Measurements from ENCODE around the gene TESMIN. TPM values are rescaled to one million over a fixed set of nuclear protein-coding genes. Genes with fewer than 3 reads are reported as not detected.

Gene TESMIN
- total RNA-seq, 1 donor from 2014 or later, result 0.27 TPM

DNA sequence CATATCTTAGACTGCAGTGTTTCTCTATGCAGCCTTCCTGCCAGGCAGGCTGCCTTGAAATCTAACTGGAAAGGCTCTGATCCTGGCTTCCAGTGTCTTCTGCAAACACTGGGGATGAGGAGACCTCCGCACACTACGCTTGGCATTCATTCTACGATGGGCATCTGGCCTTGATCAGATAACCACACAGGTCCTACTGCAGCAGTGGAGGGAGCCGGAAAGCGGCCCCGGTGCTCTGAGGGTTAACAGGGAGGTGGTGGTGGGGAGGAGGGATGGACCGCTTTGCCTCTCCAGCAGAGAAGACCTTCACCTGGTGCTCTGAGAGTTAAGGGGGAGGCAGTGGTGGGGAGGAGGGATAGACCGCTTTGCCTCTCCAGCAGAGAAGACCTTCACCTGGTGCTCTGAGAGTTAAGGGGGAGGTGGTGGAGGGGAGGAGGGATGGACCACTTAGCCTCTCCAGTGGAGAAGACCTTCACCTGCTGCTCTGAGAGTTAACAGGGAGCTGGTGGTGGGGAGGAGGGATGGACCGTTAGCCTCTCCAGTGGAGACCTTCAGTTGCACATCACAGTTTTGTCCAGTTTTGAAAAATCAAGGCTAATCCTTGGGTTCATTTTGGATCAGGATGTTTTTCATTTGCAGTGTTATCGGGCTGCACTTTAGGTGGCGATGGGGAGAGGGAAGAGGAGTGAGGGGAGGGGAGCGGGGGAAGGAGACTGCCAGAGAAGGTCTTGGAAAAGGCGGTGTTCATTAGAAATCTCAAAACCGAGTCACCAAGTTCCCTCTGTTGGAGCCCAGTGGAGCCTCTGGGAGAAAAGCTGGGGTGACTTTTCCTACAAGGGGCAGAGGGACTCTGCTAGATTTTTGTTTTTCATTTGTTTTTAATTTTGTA is 61.3 kb downstream of the TESMIN start:
- intact Hi-C loops (cut with DNase I), result no loop called here
- DNase-seq (ENCODE audit: missing footprints) (peak; percentile 50), ATAC-seq (no peak)

DNA sequence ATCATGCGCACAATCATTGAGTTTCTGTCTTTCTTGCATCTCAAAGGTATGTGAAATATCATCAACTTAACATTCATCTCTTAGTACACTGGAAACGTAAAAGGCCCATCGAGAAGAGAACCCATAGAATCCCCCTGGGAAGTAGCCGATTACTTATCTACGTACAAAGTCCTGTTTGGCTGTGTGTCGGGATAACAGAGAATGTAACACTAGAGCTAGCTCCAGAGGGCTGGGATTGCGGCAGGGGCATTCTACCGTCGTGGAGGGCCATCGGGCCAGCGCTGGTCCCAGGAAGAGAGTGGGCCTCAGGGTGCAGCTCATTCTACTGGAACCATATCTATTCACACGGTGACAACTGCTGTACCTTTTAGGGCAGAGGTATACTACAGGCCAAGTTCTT is 62.4 kb downstream of the TESMIN start:
- intact Hi-C loops (cut with DNase I), result no loop called here
- ATAC-seq, result no peak

GRCh38 chr11:68687986-68688385 is 63.3 kb downstream of the TESMIN start:
- DNase-seq (ENCODE audit: missing footprints) (peak; percentile 67), ATAC-seq (no peak)
- intact Hi-C loops (cut with DNase I), result no loop called here

More for the DNA sequence above, 62.4 kb downstream of the TESMIN start:
- DNase-seq (ENCODE audit: missing footprints), result no peak

GRCh38 chr11:68687311-68687710 is 64.0 kb downstream of the TESMIN start:
- intact Hi-C loops (cut with DNase I), result no loop called here
- no peak for DNase-seq (ENCODE audit: missing footprints)
- no peak for ATAC-seq

- DNase-seq (ENCODE audit: missing footprints) (no peak), ATAC-seq (no peak)
- intact Hi-C loops (cut with DNase I), result no loop called here
Observed at GRCh38 chr11:68686486-68686885, 64.8 kb downstream of the TESMIN start.

DNA sequence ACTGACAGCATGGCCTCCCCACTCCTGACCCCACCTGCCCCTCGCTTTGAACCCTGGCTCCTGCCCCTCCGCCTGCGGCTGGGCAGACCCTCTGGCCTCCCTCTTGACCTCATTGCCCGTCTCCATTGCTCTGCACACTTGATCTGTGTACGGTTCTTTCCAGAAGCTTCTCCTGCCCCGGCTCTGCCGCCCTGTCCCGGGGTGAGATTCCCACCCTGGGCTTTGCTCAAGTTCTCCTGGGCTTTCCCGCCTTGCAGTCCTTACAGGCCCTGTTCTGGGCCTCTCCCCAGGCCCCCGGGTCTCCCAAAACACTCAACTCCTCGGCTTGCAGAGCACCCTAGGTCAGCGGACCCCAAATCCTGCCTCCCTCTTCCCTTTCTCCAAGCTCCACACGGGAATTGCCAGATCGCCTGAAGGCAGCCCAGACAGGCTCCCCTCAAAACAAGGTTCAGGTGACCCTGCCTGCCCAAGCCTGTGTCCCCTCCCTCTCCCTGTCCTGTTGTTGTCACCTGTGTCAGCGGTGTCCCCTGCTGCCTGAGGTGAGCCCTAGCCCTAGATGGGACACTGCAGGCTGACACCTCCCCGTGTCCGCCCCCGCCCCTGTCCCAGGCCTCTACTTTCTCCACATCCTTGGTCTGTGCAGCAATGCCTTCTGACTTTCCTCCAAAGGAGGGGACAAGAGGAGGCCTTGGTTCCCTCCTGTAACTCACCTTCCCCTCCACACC is 65.5 kb downstream of the TESMIN start:
- intact Hi-C loops (cut with DNase I), result no loop called here
- ATAC-seq, result no peak
- no peak for DNase-seq (ENCODE audit: missing footprints)

DNA sequence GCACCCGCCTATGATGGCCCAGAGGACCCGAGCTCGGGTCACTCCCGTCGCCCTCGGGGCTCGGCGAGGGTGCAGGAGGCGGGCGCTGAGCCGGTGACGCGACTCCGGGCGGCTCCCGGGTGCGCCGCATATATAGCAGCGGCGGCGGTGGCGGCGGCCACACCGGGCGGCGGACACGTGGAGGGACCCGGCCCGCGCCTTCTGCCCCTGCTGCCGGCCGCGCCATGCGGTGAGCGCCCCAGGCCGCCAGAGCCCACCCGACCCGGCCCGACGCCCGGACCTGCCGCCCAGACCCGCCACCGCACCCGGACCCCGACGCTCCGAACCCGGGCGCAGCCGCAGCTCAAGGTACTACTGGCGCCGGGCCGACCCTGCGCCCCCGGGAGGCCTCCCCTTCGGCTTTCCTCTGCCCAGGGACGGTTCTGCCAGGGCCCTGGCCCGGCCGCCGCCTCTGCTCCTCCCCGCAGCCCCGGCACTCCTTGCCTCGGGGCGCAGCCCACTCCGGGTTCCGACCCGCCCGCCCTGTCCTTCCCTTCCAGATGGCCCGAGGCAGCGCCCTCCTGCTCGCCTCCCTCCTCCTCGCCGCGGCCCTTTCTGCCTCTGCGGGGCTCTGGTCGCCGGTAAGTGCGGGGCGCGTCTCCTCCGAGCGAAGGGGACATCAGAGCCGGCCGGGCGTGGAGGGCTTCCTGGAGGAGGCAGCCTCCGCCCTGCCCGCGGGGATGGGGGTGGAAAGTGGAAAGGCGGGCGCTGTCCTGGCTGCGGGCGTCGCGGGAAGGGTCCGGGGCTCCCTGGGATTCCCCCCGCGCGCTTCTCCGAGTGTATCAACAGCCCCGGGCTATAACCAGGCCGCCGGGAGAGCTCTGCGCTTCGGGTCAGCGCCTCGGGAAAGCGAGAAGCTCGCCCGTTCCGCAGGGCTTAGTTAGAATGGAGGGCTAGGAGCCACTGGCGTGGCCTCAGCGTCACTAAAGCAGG is 66.6 kb downstream of the TESMIN start, which contains the start of gene GAL:
Gene GAL, plus strand, starts transcription at position 160 of the 972 bp plus-strand sequence. Its CDS starts 380 bp downstream, at position 540.
- peak; percentile 62 for DNase-seq (ENCODE audit: missing footprints)
- intact Hi-C loops (cut with DNase I), result no loop called here
- ATAC-seq, result no peak

DNA sequence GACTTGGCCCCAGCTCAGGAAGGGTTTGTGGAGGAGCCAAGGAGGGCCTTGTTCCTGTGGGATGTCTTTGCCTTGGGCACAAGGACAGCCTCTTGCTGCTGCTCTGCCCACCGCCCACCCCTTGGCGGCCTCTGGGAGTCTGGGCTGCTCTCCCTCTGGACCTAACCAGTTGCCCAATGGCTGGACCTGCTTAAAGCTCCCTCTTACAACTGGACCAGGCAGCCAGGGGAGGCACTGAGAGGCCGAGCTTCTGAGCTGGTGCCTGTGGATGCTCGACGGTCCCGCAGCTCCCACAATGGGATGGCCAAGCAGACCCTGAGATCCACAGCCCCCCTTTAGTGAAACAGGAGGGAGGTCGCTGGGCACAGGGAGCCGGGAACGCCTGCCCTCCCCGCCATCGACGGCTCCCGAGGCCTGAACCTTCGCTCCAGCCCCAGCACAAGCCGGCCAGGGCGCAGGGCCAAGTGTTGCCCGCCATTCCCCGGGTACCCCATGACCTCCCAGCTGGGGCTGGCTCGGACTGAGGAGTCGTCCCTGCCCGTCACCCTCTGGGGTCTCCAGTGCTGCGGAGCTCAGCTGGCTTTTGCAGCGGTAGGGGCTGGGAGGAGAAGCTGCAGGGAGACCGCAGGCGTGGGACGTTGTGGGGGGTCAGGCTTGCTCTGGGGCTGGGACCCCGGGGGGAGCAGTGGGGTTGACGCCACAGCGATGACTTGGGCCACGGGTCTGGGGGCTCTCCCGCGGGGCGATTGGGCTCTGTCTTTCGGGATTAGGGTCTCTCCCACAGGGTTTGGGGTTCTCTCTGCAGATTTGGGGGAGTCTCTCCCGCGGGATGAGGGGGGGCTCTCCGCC is 67.6 kb downstream of the TESMIN start:
- DNase-seq (ENCODE audit: missing footprints) (peak; percentile 45), ATAC-seq (no peak)
- intact Hi-C loops (cut with DNase I), result no loop called here

DNA sequence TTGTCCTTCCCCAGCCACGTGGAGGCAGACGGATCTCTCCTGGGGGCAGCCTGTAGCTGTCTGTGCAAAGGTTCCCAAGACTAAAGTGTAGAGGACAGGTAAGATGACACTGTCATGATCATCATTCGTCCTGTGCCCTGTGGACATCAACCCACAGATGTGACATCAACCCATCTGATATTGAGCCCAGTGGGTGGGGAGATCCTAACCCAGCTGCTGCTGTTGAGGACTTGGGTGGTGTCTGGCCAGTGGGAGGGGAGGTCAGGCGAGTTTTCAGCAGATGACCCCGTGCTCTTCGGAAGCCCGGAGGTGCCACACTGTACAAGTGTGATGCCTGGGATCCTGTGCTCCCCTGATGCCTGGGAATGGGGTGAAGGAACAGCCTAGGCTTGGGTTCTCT is 68.2 kb downstream of the TESMIN start:
- intact Hi-C loops (cut with DNase I), result no loop called here
- ATAC-seq (no peak), DNase-seq (ENCODE audit: missing footprints) (no peak)

DNA sequence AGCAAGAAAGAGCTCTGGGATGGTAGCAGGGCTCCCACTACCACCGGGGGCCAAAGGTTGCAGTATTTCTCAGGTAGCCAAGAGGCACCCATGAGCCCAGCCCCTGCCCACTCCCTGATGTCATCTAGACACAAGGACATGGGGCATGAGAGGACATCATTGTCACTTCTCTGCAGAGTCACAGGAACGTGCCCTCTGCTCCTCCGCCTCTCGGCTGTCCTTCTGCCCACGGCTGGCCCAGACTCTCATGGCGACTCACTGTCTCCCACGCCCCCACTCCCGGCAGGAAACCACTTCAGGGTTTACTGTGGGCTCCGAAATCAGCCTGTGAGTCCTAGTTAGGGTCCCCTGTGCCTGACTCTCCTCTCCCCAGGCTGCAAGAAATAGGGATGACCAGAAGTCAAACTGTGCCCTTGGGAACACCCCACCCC is 68.8 kb downstream of the TESMIN start:
- intact Hi-C loops (cut with DNase I), result no loop called here
- ATAC-seq (no peak), DNase-seq (ENCODE audit: missing footprints) (no peak)

GRCh38 chr11:68680541-68681231 is 70.6 kb downstream of the TESMIN start:
- intact Hi-C loops (cut with DNase I), result no loop called here
- DNase-seq (ENCODE audit: missing footprints) (no peak), ATAC-seq (no peak)

DNA sequence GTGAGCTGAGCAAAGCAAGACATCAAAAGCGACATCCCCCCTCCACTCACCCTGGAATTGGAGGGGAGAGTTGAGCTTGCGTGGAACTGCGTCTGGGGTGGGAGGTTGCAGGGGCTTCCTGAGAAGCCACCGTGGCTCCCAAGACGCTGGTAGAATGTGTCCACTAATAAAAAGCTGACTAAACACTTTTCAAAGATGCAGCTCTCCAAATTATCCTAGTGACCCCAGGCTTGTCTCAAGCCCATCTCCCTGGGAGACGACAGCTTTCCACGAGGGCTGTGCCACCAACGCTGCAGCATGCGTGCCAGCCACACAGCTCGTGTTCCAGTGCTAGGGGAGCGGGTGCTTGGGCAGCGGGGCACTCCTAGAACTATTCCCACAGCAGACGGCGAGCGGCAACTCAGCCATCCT is 73.3 kb downstream of the TESMIN start:
- DNase-seq (ENCODE audit: missing footprints), result peak; percentile 52
- intact Hi-C loops (cut with DNase I), result no loop called here

GRCh38 chr11:68677432-68677831 is 73.9 kb downstream of the TESMIN start:
- peak; percentile 56 for DNase-seq (ENCODE audit: missing footprints)
- no peak for ATAC-seq
- intact Hi-C loops (cut with DNase I), result no loop called here

More for the DNA sequence above, 73.3 kb downstream of the TESMIN start:
- no peak for ATAC-seq

GRCh38 chr11:68674461-68674860 is 76.9 kb downstream of the TESMIN start:
- DNase-seq (ENCODE audit: missing footprints) (no peak), ATAC-seq (no peak)
- intact Hi-C loops (cut with DNase I), result no loop called here

DNA sequence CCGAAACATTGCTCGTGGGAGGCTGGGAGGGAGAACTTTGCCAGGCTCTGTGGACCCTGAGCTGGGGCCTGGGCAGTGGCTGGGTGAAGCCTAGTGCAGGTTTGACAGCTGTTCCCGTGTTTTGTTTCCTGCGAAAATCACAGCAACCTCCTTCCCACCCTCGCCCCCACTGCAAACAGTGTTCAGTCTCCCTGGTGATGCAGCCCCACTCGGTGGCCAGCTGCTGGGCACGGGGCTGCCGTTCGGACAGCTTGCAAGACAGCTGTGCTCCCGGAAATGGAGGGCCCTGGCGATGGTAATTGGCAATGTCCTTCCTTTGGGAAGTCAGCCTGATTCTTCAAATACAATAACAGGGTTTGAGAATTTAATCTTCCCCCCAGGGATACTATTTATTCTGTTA is 77.3 kb downstream of the TESMIN start:
- DNase-seq (ENCODE audit: missing footprints) (no peak), ATAC-seq (no peak)
- intact Hi-C loops (cut with DNase I), result no loop called here

- ATAC-seq (no peak), DNase-seq (ENCODE audit: missing footprints) (no peak)
- intact Hi-C loops (cut with DNase I), result no loop called here
Observed at GRCh38 chr11:68673306-68673945, 77.9 kb downstream of the TESMIN start.

Measured in Right ventricle myocardium inferior (tissue), 1 donor.